Right atrium auricular region (tissue), 2 donors: ENCODE data around the gene SSC5D. TPM values are rescaled to one million over a fixed set of nuclear protein-coding genes. Genes with fewer than 3 reads are reported as not detected.
A peak's percentile ranks its signal among the peaks of the same experiment; 100 is the strongest.

Source experiments
- DNase-seq: peaks from one replicate; pipeline ENCODE4 v3.0.0-alpha.2; 2019; ENCODE audit warnings: low spot score
- H3K27ac ChIP-seq, 2 donors: fragments of 200-600 bp; sonication (generic); 1 replicate in 1 of 2; 2 replicates in 1 of 2; pipeline ENCODE4 v1.5.1; 2016 to 2019
- H3K27me3 ChIP-seq, 2 donors: fragments of 200-600 bp; sonication (generic); one replicate each; pipeline versions ENCODE4 v1.5.1 to v1.6.0; 2017 to 2019
- H3K36me3 ChIP-seq: fragments of 200-600 bp; sonication (generic); one replicate; pipeline ENCODE4 v1.5.1; 2016
- H3K4me1 ChIP-seq, 2 donors: fragments of 200-600 bp; sonication (generic); one replicate each; pipeline versions ENCODE4 v1.5.1 to v1.6.0; 2017 to 2019
- H3K4me3 ChIP-seq, 2 donors: fragments of 200-600 bp; sonication (generic); 1 replicate in 1 of 2; 2 replicates in 1 of 2; pipeline ENCODE4 v1.5.1; 2017 to 2019; ENCODE audit warnings: mild to moderate bottlenecking in 1 of 2, moderate library complexity in 1 of 2
- H3K9me3 ChIP-seq, 2 donors: fragments of 200-600 bp; sonication (generic); one replicate each; pipeline ENCODE4 v1.5.1; 2019
- total RNA-seq, 2 donors: library from RNA; depleted of rRNA; stranded (reverse); fragments of >200 nt; gene quantifications; one replicate each; pipeline ENCODE4 v1.1.0, GENCODE V29; 2016
- TF ChIP-seq, protein P1 (sequence below), 2 donors: fragments of 200-600 bp; sonication (generic); IDR thresholded peaks; one replicate each; pipeline ENCODE4 v1.5.1; 2019; ENCODE audit warnings: antibody characterized with exemption in 2 of 2

The SSC5D gene
- total RNA-seq, 2 donors from 2014 or later = 3.3 to 6.7 TPM

DNA sequence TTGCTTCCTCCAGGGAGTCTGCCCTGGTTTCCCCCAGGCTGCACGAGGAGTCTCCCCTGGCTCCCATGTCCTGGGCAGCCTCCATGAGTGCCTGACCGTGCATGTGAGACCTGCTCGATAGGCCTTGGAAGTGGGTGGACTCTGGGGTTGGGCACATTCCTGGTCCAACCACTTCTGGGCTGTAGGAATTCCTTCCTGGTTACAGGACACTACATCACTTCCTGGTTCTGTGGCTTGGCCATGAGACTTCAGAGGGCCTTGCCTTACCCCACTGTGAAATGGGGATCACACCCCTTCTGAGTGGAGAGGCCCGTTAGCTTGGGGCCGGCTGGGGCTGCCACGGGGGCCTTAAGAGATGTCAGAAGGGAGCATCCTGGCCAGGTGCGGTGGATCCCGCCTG lies 15.8 kb upstream of the SSC5D start:
- H3K36me3 ChIP-seq = no peaks in the 10 kb centered on the region
- H3K4me1 ChIP-seq = peaks cover 0 to 17% of the 10 kb centered on the region in 2 donors
- H3K27ac ChIP-seq = no peak overlapping the region
- H3K9me3 ChIP-seq = no peaks in the 10 kb centered on the region
- H3K27me3 ChIP-seq = no peaks in the 10 kb centered on the region
- DNase-seq = no peak
- TF ChIP-seq, protein P1, sequence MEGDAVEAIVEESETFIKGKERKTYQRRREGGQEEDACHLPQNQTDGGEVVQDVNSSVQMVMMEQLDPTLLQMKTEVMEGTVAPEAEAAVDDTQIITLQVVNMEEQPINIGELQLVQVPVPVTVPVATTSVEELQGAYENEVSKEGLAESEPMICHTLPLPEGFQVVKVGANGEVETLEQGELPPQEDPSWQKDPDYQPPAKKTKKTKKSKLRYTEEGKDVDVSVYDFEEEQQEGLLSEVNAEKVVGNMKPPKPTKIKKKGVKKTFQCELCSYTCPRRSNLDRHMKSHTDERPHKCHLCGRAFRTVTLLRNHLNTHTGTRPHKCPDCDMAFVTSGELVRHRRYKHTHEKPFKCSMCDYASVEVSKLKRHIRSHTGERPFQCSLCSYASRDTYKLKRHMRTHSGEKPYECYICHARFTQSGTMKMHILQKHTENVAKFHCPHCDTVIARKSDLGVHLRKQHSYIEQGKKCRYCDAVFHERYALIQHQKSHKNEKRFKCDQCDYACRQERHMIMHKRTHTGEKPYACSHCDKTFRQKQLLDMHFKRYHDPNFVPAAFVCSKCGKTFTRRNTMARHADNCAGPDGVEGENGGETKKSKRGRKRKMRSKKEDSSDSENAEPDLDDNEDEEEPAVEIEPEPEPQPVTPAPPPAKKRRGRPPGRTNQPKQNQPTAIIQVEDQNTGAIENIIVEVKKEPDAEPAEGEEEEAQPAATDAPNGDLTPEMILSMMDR (IDR thresholded peaks at IDR 0.05) = no peak
- H3K4me3 ChIP-seq = no peak overlapping the region

GRCh38 chr19:55473225-55474012 lies 14.8 kb upstream of the SSC5D start:
- TF ChIP-seq, protein P1 (IDR thresholded peaks at IDR 0.05) = no peak
- Histone ChIP-seq H3K27ac (no peak overlapping the region), H3K9me3 (no peaks in the 10 kb centered on the region), H3K4me1 (peaks cover 0 to 19% of the 10 kb centered on the region in 2 donors), H3K27me3 (no peaks in the 10 kb centered on the region), H3K36me3 (no peaks in the 10 kb centered on the region), H3K4me3 (no peak overlapping the region)
- DNase-seq = no peak

DNA sequence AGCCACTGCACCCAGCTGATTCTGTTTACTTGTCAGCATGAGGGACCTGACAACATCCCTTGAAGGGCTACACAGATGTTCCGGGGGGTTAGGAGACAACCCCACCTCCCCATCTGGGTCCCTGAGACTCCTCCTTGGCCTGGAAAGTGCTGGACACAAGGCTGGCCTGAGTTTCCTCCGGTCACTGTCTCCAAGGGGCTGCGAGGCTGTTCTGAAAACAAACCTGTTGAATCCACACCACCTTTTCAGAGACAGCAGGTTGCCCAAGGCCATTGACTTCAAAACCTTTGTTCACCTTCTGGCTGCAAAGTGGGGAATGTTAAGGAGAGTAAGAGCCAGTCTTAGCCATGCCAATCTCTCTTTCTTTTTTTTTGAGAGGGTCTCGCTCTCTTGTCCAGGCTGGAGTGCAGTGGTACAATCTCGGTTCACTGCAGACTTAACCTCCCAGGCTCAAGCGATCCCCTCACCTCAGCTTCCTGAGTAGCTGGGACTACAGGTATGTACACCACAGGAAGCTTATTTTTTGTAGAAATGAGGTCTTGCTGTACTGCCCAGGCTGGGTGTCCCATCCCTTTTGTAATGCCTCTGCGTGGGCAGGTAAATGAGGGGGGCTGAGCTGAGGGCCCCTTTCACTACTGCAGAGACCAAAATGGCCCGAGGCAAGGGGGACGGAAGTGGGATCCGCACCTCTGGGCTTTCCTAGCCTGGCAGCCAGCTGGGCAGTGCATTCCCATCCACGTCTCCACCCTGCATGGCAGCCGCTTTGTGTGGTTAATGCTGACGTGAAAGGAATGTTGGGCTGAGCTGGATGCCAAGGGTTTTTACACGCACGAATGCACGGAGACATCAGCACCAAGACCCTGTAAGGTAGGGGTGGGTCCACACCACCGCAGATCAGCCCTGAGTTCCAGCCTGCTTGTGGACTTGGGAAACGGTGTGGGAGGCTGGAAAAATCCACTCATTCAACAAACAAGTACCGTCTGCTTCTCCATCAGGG lies 13.7 kb upstream of the SSC5D start:
- TF ChIP-seq, protein P1 (IDR thresholded peaks at IDR 0.05) = no peak
- H3K36me3 ChIP-seq = no peaks in the 10 kb centered on the region
- no peak overlapping the region for H3K4me3 ChIP-seq
- peaks cover 0 to 31% of the 10 kb centered on the region in 2 donors for H3K4me1 ChIP-seq
- H3K9me3 ChIP-seq = no peaks in the 10 kb centered on the region
- DNase-seq = no peak
- no peak overlapping the region for H3K27ac ChIP-seq
- H3K27me3 ChIP-seq = no peaks in the 10 kb centered on the region

- Histone ChIP-seq H3K9me3 (no peaks in the 10 kb centered on the region), H3K27me3 (no peaks in the 10 kb centered on the region)
Measured at GRCh38 chr19:55476100-55476775, 12.0 kb upstream of the SSC5D start, which contains the start of gene ZNF628. TSS of gene ZNF628 (plus strand) at chr19:55476617. CDS start at chr19:55479911, 3,294 bp downstream.

GRCh38 chr19:55477905-55478304 lies 10.3 kb upstream of the SSC5D start:
- Histone ChIP-seq H3K27ac (peak overlapping the region in 1 of 2 donors; percentile 98), H3K9me3 (no peaks in the 10 kb centered on the region), H3K27me3 (no peaks in the 10 kb centered on the region), H3K4me3 (peak overlapping the region in 1 of 2 donors; percentile 66), H3K36me3 (peaks cover 5% of the 10 kb centered on the region), H3K4me1 (peaks cover 0 to 31% of the 10 kb centered on the region in 2 donors)
- TF ChIP-seq, protein P1 (IDR thresholded peaks at IDR 0.05) = no peak
- DNase-seq = no peak

More at GRCh38 chr19:55476100-55476775, 12.0 kb upstream of the SSC5D start, which contains the start of gene ZNF628:
- H3K4me3 ChIP-seq = peak within 1 kb of the TSS; percentile 66 to 76
- H3K36me3 ChIP-seq = no peaks in the 10 kb centered on the region
- peak within 1 kb of the TSS; percentile 98 for H3K27ac ChIP-seq
- TF ChIP-seq, protein P1 (IDR thresholded peaks at IDR 0.05) = no peak
- DNase-seq = peak; percentile 99
- peaks cover 0 to 31% of the 10 kb centered on the region in 2 donors for H3K4me1 ChIP-seq
